Endothelial cell of umbilical vein (primary cell): ENCODE data around the gene HYAL1. TPM values are rescaled to one million over a fixed set of nuclear protein-coding genes. Genes with fewer than 3 reads are reported as not detected.
A peak's percentile ranks its signal among the peaks of the same experiment; 100 is the strongest.

Source experiments
- BruUV-seq: library from RNA; stranded (reverse); fragments of 400-500 nt; replicated peaks from 2 replicates; lab custom pipeline; 2021; lab: Mats Ljungman, UMichigan
- CTCF ChIA-PET: fragments of 300-600, 350-600 bp; sonication (Branson Sonifier 250); formaldehyde crosslinking; loops from one replicate; lab custom pipeline; 2021; ENCODE audit warnings: antibody characterized with exemption, inconsistent platforms; lab: Charles Lee
- POLR2A ChIA-PET: fragments of 300-600, 350-600 bp; sonication (Branson Sonifier 250); formaldehyde crosslinking; loops from one replicate; lab custom pipeline; 2021; ENCODE audit warnings: antibody characterized with exemption, inconsistent platforms; lab: Charles Lee
- DNase-seq: peaks from one replicate; pipeline ENCODE4 v3.0.0-alpha.2; 2011; ENCODE audit warnings: low read depth, low spot score
- FAIRE-seq: peaks from 2 replicates; lab custom pipeline; 2011; peaks lifted over from hg19 to GRCh38; lab: Jason Lieb, UNC
- H2AFZ ChIP-seq: 2 replicates; pipeline ENCODE4 v1.6.0; 2012; ENCODE audit warnings: low read depth, low read length, control low read depth, inconsistent platforms
- H3K27ac ChIP-seq: 2 replicates; pipeline ENCODE4 v1.5.1; 2011; ENCODE audit warnings: low read depth, mild to moderate bottlenecking, control low read depth, low read length, moderate library complexity; ENCODE audit not compliant: insufficient read depth
- H3K27me3 ChIP-seq, 2 experiments: 2 replicates each; pipeline versions ENCODE4 v1.6.0 to v1.6.1; 2011; ENCODE audit warnings: low read length in 2 of 2, mixed read lengths in 1 of 2; ENCODE audit not compliant: control insufficient read depth in 2 of 2, insufficient read depth in 2 of 2
- H3K36me3 ChIP-seq, 2 experiments: 2 replicates in 1 of 2; 3 replicates in 1 of 2; pipeline ENCODE4 v1.5.1; 2011; ENCODE audit warnings: low read length in 2 of 2, mild to moderate bottlenecking in 1 of 2, moderate library complexity in 1 of 2; ENCODE audit not compliant: control insufficient read depth in 2 of 2, insufficient read depth in 2 of 2; ENCODE audit errors: extremely low read depth in 1 of 2
- H3K4me1 ChIP-seq: 3 replicates; pipeline ENCODE4 v1.5.1; 2011; ENCODE audit warnings: mild to moderate bottlenecking, low read length; ENCODE audit not compliant: control insufficient read depth, insufficient read depth; ENCODE audit errors: extremely low read depth
- H3K4me2 ChIP-seq: 2 replicates; pipeline ENCODE4 v1.6.1; 2011; ENCODE audit warnings: low read length, control low read depth, mixed read lengths; ENCODE audit not compliant: insufficient read depth
- H3K4me3 ChIP-seq, 3 experiments: fragments of 200-600 bp in 1 of 3; sonication (generic), shearing (Covaris generic) in 1 of 3; replicated peaks in 1 of 3; 2 replicates each; pipeline ENCODE4 v1.5.1; 2011 to 2016; ENCODE audit warnings: control low read depth in 3 of 3, low read length in 3 of 3, mild to moderate bottlenecking in 2 of 3, inconsistent platforms in 1 of 3, low read depth in 1 of 3, moderate library complexity in 1 of 3; ENCODE audit not compliant: insufficient read depth in 1 of 3
- H3K79me2 ChIP-seq: 2 replicates; pipeline ENCODE4 v1.6.0; 2012; ENCODE audit warnings: low read length, inconsistent platforms; ENCODE audit not compliant: control insufficient read depth, insufficient read depth
- H3K9ac ChIP-seq: replicated peaks from 2 replicates; pipeline ENCODE3; 2011; ENCODE audit warnings: low read length, control low read depth; ENCODE audit not compliant: insufficient read depth; ENCODE audit errors: extremely low read depth
- H3K9me1 ChIP-seq: replicated peaks from 3 replicates; pipeline ENCODE4 v1.6.0; 2011; ENCODE audit warnings: mild to moderate bottlenecking, low read length; ENCODE audit not compliant: control insufficient read depth, insufficient read depth; ENCODE audit errors: extremely low read depth
- H3K9me3 ChIP-seq: replicated peaks from 2 replicates; pipeline ENCODE4 v1.5.1; 2012; ENCODE audit warnings: low read length, inconsistent platforms; ENCODE audit not compliant: control insufficient read depth, insufficient read depth
- H4K20me1 ChIP-seq: replicated peaks from 2 replicates; pipeline ENCODE3; 2011; ENCODE audit warnings: mild to moderate bottlenecking, low read length; ENCODE audit not compliant: control insufficient read depth, insufficient read depth; ENCODE audit errors: extremely low read depth
- CTCF ChIP-seq, 2 donors: IDR thresholded peaks; 1 replicate in 1 of 2; 2 replicates in 1 of 2; pipeline ENCODE4 v1.5.1; 2011; ENCODE audit warnings: low read length in 2 of 2, mild to moderate bottlenecking in 2 of 2, moderate library complexity in 2 of 2, control low read depth in 1 of 2, inconsistent platforms in 1 of 2, low read depth in 1 of 2; ENCODE audit not compliant: insufficient read depth in 1 of 2; ENCODE audit errors: extremely low read depth in 1 of 2
- EZH2 ChIP-seq: IDR thresholded peaks from 2 replicates; pipeline ENCODE4 v1.6.1; 2012; ENCODE audit warnings: borderline replicate concordance, low read depth, mild to moderate bottlenecking, moderate library complexity, low read length, inconsistent platforms; ENCODE audit not compliant: severe bottlenecking
- FOS ChIP-seq: IDR thresholded peaks from 2 replicates; pipeline ENCODE4 v1.6.1; 2011; ENCODE audit warnings: mild to moderate bottlenecking, low read length, moderate library complexity, borderline replicate concordance; ENCODE audit not compliant: insufficient read depth
- GATA2 ChIP-seq: IDR thresholded peaks from 2 replicates; pipeline ENCODE4 v1.7.0; 2011; ENCODE audit warnings: low read depth, mild to moderate bottlenecking, moderate library complexity, mixed read lengths, low read length; ENCODE audit not compliant: insufficient read length, insufficient read depth
- JUN ChIP-seq: IDR thresholded peaks from 2 replicates; pipeline ENCODE4 v1.6.1; 2011; ENCODE audit warnings: borderline replicate concordance, low read depth; ENCODE audit not compliant: insufficient read length, insufficient read depth
- MYC ChIP-seq: IDR thresholded peaks from one replicate; pipeline ENCODE4 v1.6.1; 2011; ENCODE audit warnings: mild to moderate bottlenecking, low read depth, low read length
- POLR2A ChIP-seq: IDR thresholded peaks from 2 replicates; pipeline ENCODE4 v1.6.1; 2012; ENCODE audit warnings: low read depth, mild to moderate bottlenecking, control low read depth, low read length
- POLR2AphosphoS5 ChIP-seq: IDR thresholded peaks from 2 replicates; pipeline ENCODE4 v1.6.1; 2012; ENCODE audit warnings: low read depth, mild to moderate bottlenecking, control low read depth, low read length, moderate library complexity; ENCODE audit not compliant: insufficient read depth
- dilution Hi-C: fragments of 300-500 bp; cut with MboI; formaldehyde crosslinking; loops from one replicate; pipeline ENCODE4 v1.15.0; 2019; ENCODE audit warnings: low sequenced_read_pairs; ENCODE audit not compliant: extremely low pct_ligation_motif_present
- intact Hi-C: fragments of 100-400 bp; cut with micrococcal nuclease; formaldehyde crosslinking; loops from one replicate; pipeline ENCODE4 v1.10.0; 2022
- polyA plus RNA-seq, 4 experiments: library from polyadenylated mRNA; depleted of rRNA in 3 of 4; stranded (reverse) in 3 of 4; unstranded in 1 of 4; fragments of >200 nt; gene quantifications; 2 replicates each; pipeline versions ENCODE4 v1.2.1 to v1.2.3, GENCODE V29; 2011 to 2012; ENCODE audit warnings: missing spikeins in 1 of 4
- total RNA-seq: library from RNA; stranded (reverse); gene quantifications from 2 replicates; pipeline ENCODE4 v1.2.3, GENCODE V29; 2021

Gene HYAL1
- total and polyA plus RNA-seq, 2 donors (not counting 3 experiments of a cell fraction or from before 2014, with no cell fraction given) = 2.2 to 3.3 TPM

- Histone ChIP-seq H3K9ac (no peak overlapping the region), H3K79me2 (no peaks in the 10 kb centered on the region), H3K4me2 (no peak overlapping the region), H3K9me1 (no peaks in the 10 kb centered on the region), H3K36me3 (no peaks in the 10 kb centered on the region), H3K27me3 (no peaks in the 10 kb centered on the region), H3K4me3 (no peak overlapping the region), H3K27ac (no peak overlapping the region), H3K9me3 (no peaks in the 10 kb centered on the region), H3K4me1 (peaks cover 25% of the 10 kb centered on the region), H2AFZ (no peak overlapping the region), H4K20me1 (no peaks in the 10 kb centered on the region)
- ChIA-PET POLR2A (no interaction called here), CTCF (interaction anchor here (6.6 kb wide), 1 partner anchor 22 kb away, joined by 48 read pairs; the partner anchor contains the start of gene HYAL2)
- DNase-seq (no peak), FAIRE-seq (no peak)
- no TSS peak for BruUV-seq
- no peak for TF ChIP-seq EZH2
- no peak for TF ChIP-seq FOS
- TF ChIP-seq CTCF (IDR thresholded peaks at IDR 0.05; ENCODE audit: extremely low read depth in 1 of 2, insufficient read depth in 1 of 2, low read depth in 1 of 2, low read length in 2 of 2) = no peak
- TF ChIP-seq GATA2 = no peak
- TF ChIP-seq POLR2A = peak; percentile 3
- TF ChIP-seq JUN = no peak
- TF ChIP-seq MYC = no peak
- TF ChIP-seq POLR2AphosphoS5 = no peak
- dilution Hi-C loops = no loop called here
- intact Hi-C loops = no loop called here
Observed at GRCh38 chr3:50302095-50303012, 1.0 kb downstream of the HYAL1 start.
